Left hindlimb (tissue), 1 donor: ENCODE data around the gene B4GALNT1.
"Not testable (repeated sequence)": the region's sequence is repeated elsewhere in the genome, so short reads cannot be mapped to it uniquely, and the experiment has no call there.

Experiments used
- DNase-seq: peaks from one replicate; pipeline ENCODE4 v3.0.0-alpha.2; 2018

B4GALNT1 gene

DNA sequence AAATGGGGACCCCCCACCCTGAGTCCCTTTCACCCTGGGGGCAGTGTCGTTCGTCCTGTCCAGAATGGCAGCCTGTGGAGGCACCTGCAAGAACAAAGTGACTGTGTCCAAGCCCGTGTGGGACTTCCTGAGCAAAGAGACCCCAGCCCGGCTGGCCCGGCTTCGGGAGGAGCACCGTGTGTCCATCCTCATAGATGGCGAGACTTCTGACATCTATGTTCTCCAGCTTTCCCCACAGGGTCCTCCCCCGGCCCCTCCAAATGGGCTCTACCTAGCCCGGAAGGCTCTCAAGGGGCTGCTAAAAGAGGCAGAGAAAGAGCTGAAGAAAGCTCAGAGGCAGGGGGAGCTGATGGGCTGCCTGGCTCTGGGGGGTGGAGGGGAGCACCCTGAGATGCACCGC lies 26.2 kb downstream of the B4GALNT1 start:
- no peak for DNase-seq

GRCh38 chr12:57606399-57606798 lies 26.6 kb downstream of the B4GALNT1 start:
- DNase-seq: no peak

- no peak for DNase-seq
Measured at GRCh38 chr12:57605811-57606311, 27.1 kb downstream of the B4GALNT1 start.

GRCh38 chr12:57604992-57605810 lies 27.8 kb downstream of the B4GALNT1 start:
- DNase-seq: peak; percentile 62

- DNase-seq: peak; percentile 55
Measured at GRCh38 chr12:57604454-57604991, 28.5 kb downstream of the B4GALNT1 start, which contains the start of gene DTX3. Gene DTX3, plus strand, starts transcription at chr12:57604824. Its CDS starts 1,694 bp downstream, at chr12:57606518.

DNA sequence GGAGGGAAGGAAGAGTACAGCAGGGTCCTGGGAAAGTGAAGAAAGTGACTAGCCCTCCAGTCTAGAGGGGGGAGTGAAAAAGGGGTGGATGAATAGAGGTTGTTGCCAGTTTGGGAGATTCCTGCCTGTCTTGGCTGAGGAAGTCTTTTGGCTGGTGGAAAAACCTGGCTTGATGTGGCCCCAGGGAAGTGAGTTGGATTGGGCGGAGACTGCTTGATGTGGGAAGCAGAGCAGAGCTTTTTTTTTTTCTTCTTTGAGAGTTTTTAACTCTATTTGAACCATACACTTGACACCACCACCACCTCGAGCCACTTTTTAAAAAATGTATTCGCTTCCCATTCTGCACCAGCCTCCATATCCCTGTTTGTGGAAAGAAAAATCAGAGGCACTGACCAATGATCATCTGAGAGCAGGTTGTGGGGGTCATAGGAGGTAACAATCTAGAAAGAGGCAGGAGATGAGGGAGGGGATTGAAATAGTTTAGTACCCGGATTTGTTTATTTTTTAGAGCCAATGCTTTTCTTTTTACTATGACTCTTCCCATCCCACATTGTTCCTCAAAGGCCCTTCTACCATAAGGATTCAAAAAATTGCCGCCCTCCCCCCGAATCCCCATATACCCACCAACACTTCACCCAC lies 29.1 kb downstream of the B4GALNT1 start:
- DNase-seq: peak; percentile 89

GRCh38 chr12:57603324-57603723 lies 29.7 kb downstream of the B4GALNT1 start:
- no peak for DNase-seq

DNA sequence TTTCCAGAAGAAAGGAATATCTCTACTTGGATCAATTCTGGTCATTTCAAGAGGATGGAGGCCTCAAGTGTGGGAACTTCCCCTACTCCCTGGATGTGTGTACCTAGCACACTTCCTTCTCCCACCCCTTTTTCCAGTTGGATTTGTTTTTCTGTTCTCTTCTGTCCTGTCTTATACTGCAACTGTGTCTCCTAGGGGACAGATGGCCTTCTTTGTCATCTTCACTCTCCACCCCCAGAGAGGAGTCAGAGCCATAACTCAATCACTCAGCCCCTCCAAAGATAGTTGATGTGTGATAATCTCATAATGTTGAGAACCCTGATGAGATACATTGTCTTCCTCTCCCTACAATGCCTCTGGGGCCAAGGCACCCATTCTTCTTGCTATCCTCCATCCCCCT lies 30.5 kb downstream of the B4GALNT1 start:
- DNase-seq: no peak

GRCh38 chr12:57600395-57600794 lies 32.6 kb downstream of the B4GALNT1 start:
- DNase-seq: no peak

DNA sequence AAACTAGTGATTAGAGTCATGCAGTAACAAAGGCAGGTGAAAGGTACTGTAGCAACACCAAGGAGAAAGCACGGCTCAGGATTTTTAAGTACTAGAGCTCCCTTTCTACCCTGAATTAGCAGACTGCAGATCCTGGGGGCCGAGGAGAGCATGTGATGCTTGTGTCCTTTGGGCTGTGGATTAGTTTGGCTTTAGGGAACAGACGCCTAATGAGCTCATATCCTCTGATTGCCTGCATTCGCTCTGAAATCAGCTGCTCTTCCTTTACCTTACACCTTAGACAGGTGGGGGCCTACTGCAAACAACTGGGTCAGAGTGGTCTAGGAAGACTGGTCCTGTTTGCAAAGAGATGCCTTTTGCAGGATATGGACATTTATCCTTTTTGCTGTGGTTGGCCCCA lies 39.8 kb downstream of the B4GALNT1 start:
- no peak for DNase-seq

GRCh38 chr12:57592551-57593165 lies 40.3 kb downstream of the B4GALNT1 start:
- no peak for DNase-seq

GRCh38 chr12:57591782-57592325 lies 41.1 kb downstream of the B4GALNT1 start:
- no peak for DNase-seq

GRCh38 chr12:57590864-57591781 lies 41.9 kb downstream of the B4GALNT1 start, which contains the start of gene PIP4K2C:
Gene PIP4K2C, plus strand, starts transcription at chr12:57591192. Its CDS starts 98 bp downstream, at chr12:57591290.
- DNase-seq: peak; percentile 67

DNA sequence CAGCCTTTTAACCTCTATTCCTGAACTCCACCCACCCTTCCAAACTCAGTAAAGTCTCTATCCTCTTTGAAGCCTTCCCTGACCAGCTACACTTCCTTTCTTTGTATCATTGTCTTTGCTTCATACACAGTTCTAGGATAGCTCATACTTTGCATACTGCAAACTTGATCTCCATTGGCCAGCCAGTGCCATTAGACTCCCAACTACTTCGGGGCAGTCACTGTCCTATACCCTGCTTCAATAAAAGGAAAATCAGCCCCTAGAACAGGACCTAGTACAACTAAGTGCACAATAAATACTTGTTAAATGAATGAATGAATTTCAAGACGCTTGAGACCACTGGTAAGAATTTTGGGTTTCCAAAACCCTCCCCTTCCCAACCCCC lies 42.5 kb downstream of the B4GALNT1 start:
- DNase-seq: no peak

DNA sequence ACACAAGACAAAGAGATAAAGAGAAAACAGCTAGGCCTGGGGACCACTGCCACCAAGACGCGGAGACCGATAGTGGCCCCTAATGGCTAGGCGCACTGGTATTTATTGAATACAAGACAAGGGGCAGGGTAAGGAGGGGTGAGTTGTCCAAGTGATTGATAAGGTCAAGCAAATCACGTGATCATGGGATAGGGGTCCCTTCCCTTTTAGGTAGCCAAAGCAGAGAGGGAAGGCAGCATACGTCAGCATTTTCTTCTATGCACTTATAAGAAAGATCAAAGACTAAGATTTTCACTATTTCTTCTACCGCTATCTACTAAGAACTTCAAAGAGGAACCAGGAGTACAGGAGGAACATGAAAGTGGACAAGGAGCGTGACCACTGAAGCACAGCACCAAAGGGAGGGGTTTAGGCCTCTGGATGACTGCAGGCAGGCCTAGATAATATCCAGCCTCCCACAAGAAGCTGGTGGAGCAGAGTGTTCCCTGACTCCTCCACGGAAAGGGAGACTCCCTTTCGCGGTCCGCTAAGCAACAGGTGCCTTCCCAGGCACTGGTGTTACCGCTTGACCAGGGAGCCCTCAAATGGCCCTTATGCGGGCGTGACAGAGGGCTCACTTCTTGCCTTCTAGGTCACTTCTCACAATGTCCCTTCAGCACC lies 43.9 kb downstream of the B4GALNT1 start:
- DNase-seq: not testable (repeated sequence)

DNA sequence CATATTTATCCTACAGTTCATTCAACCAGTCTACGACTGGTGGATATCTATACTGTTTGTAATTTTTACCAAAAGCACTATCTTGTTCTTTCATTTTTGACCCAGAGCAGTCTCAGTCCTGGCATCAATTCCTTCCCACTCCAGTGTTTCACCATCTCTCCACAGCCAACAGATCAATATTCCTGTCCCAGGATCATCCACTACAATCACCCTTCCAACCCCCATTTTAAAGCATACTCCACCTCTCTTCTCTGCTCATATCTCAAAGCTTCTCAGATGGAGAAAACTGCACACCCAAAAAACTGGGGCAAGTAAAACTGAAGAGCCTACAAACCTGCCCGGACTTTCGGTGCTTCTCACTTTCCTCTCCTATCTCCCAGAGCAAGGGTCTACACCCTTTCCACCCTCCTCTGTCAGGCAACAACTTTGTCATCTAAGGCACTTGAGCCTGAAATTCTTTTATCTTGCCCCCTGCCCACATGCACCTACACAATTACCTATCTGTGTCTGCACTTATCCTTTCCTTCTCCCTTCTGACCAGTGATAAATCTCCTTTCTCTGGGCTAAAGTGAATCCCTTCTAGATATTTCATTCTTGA lies 46.1 kb downstream of the B4GALNT1 start:
- no peak for DNase-seq

GRCh38 chr12:57586128-57586527 lies 46.9 kb downstream of the B4GALNT1 start:
- DNase-seq: no peak

DNA sequence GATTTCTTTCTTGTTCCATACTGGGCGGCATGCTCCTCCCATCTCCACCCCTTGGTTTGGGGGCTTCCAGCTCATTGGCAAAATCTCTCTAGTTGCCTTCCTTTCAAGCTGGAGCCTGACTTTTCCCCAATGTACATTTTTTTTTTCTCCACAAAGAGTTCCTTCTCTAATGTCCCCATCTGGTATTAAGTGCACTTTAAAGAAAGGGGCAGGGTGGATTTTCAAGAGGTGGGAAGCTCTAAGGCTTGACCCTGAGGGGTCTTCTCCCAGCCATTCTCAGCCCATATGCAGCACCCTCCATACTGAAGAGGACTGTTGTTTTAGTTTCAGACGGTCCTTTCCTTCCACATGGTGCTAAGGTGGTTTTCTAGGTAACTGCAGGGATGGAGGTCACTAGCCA lies 47.8 kb downstream of the B4GALNT1 start:
- no peak for DNase-seq

GRCh38 chr12:57584690-57585089 lies 48.3 kb downstream of the B4GALNT1 start:
- no peak for DNase-seq

DNA sequence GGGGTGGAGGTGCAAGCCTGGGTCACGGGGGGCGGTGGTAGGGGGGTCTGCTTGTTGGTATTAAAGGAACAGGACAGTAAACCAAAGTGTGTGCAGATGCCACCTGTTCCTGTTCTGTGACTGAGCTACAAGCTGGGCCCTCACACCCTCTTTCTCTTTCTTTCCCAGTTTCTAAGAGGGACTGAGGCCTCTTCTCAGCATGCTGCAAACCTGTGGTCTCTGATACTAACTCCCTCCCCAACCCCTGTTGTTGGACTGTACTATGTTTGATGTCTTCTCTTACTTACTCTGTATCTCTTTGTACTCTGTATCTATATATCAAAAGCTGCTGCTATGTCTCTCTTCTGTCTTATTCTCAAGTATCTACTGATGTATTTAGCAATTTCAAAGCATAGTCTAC lies 49.0 kb downstream of the B4GALNT1 start:
- DNase-seq: no peak
